HCT116 (cell line): ENCODE data around the gene NT5DC3. TPM values are rescaled to one million over a fixed set of nuclear protein-coding genes. Genes with fewer than 3 reads are reported as not detected.

Experiments used
- ATAC-seq: fragments of 200-7000 bp; cut with Tn5 transposase; 2 replicates; pipeline ENCODE4 v1.9.1; 2020; ENCODE audit warnings: mild to moderate bottlenecking, moderate library complexity
- BruUV-seq: library from RNA; stranded (reverse); fragments of 400-500 nt; replicated peaks from 2 replicates; lab custom pipeline; 2021; lab: Mats Ljungman, UMichigan
- CTCF ChIA-PET: fragments of 300-600 bp; sonication (Branson Sonifier 250); formaldehyde crosslinking; loops from one replicate; lab custom pipeline; 2021; ENCODE audit warnings: antibody characterized with exemption; lab: Charles Lee
- POLR2A ChIA-PET: fragments of 300-600, 350-600 bp; sonication (Branson Sonifier 250); formaldehyde crosslinking; loops from one replicate; lab custom pipeline; 2021; ENCODE audit warnings: antibody characterized with exemption; lab: Charles Lee
- RAD21 ChIA-PET, 2 experiments: fragments of 300-600 bp; sonication (Branson Sonifier 250); formaldehyde crosslinking; loops; one replicate each; lab custom pipeline; 2023; ENCODE audit warnings: low total read pairs in 2 of 2; ENCODE audit not compliant: uncharacterized antibody in 2 of 2, unreplicated experiment in 2 of 2, low non-redundant PET in 1 of 2; lab: Charles Lee
- DNase-seq: peaks from one replicate; pipeline ENCODE4 v3.0.0-alpha.2; 2010; ENCODE audit warnings: low read depth, low spot score
- H2AFZ ChIP-seq: fragments of 200-600 bp; shearing (Covaris generic), sonication (generic); 2 replicates; pipeline ENCODE4 v1.6.1; 2017; ENCODE audit warnings: low read depth, mixed run types, mixed read lengths, antibody characterized with exemption, low read length; ENCODE audit not compliant: poor library complexity, severe bottlenecking
- H3K27ac ChIP-seq: 2 replicates; pipeline ENCODE4 v1.5.1; 2012; ENCODE audit warnings: low read depth, low read length
- H3K27me3 ChIP-seq: fragments of 200-600 bp; sonication (generic); 2 replicates; pipeline ENCODE4 v1.6.1; 2016; ENCODE audit warnings: mixed run types, low read length, mixed read lengths; ENCODE audit not compliant: insufficient read depth
- H3K36me3 ChIP-seq, 2 experiments: fragments of 200-500 bp in 1 of 2; fragments of 200-600 bp in 1 of 2; sonication (Bioruptor generic) in 1 of 2; sonication (generic) in 1 of 2; 2 replicates each; pipeline versions ENCODE4 v1.5.1 to v1.6.1; 2014 to 2016; ENCODE audit warnings: low read length in 2 of 2, inconsistent platforms in 1 of 2, mixed read lengths in 1 of 2, mixed run types in 1 of 2; ENCODE audit not compliant: insufficient read depth in 2 of 2, control insufficient read depth in 1 of 2
- H3K4me1 ChIP-seq, 2 experiments: fragments of 200-600 bp in 1 of 2; sonication (generic) in 1 of 2; 2 replicates each; pipeline versions ENCODE4 v1.5.1 to v1.6.1; 2012 to 2017; ENCODE audit warnings: low read length in 2 of 2, inconsistent platforms in 1 of 2, mild to moderate bottlenecking in 1 of 2, mixed read lengths in 1 of 2, mixed run types in 1 of 2, moderate library complexity in 1 of 2; ENCODE audit not compliant: insufficient read depth in 2 of 2, control insufficient read depth in 1 of 2
- H3K4me2 ChIP-seq: fragments of 200-600 bp; sonication (generic); 2 replicates; pipeline ENCODE4 v1.6.1; 2017; ENCODE audit warnings: mixed run types, low read length, mixed read lengths
- H3K4me3 ChIP-seq, 2 experiments: fragments of 200-600 bp in 1 of 2; sonication (generic) in 1 of 2; replicated peaks in 1 of 2; 2 replicates each; pipeline ENCODE4 v1.5.1; 2011 to 2016; ENCODE audit warnings: low read length in 2 of 2, control low read depth in 1 of 2, low read depth in 1 of 2, mild to moderate bottlenecking in 1 of 2, mixed read lengths in 1 of 2, mixed run types in 1 of 2
- H3K79me2 ChIP-seq: fragments of 200-600 bp; sonication (generic); 2 replicates; pipeline ENCODE4 v1.6.1; 2017; ENCODE audit warnings: mild to moderate bottlenecking, mixed run types, low read length, moderate library complexity, mixed read lengths; ENCODE audit not compliant: insufficient read depth
- H3K9ac ChIP-seq: fragments of 200-600 bp; sonication (generic); 2 replicates; pipeline ENCODE4 v1.6.1; 2016; ENCODE audit warnings: low read length, mixed read lengths
- H3K9me2 ChIP-seq: fragments of 200-600 bp; sonication (generic), shearing (Covaris generic); 2 replicates; pipeline ENCODE4 v1.6.1; 2017; ENCODE audit warnings: mixed run types, mild to moderate bottlenecking, moderate library complexity; ENCODE audit not compliant: insufficient read depth
- H3K9me3 ChIP-seq, 2 experiments: fragments of 200-500 bp in 1 of 2; fragments of 200-600 bp in 1 of 2; sonication (Bioruptor generic) in 1 of 2; sonication (generic) in 1 of 2; 2 replicates each; pipeline ENCODE4 v1.6.1; 2014 to 2017; ENCODE audit warnings: low read length in 2 of 2, mixed read lengths in 2 of 2, inconsistent platforms in 1 of 2, low read depth in 1 of 2, mild to moderate bottlenecking in 1 of 2, mixed run types in 1 of 2, moderate library complexity in 1 of 2; ENCODE audit not compliant: control insufficient read depth in 1 of 2, insufficient read depth in 1 of 2
- H4K20me1 ChIP-seq: fragments of 200-600 bp; sonication (generic), shearing (Covaris generic); 2 replicates; pipeline ENCODE4 v1.6.1; 2017; ENCODE audit warnings: mixed run types, mild to moderate bottlenecking, moderate library complexity; ENCODE audit not compliant: insufficient read depth
- ATF3 ChIP-seq: IDR thresholded peaks from 2 replicates; pipeline ENCODE4 v1.6.1; 2012
- CBX3 ChIP-seq: IDR thresholded peaks from 2 replicates; pipeline ENCODE4 v1.6.1; 2012; ENCODE audit warnings: low read depth
- CEBPB ChIP-seq: IDR thresholded peaks from 2 replicates; pipeline ENCODE4 v1.6.1; 2012; ENCODE audit warnings: low read depth
- CTCF ChIP-seq, 3 experiments: fragments of 200-600 bp in 1 of 3; sonication (generic) in 1 of 3; IDR thresholded peaks in 2 of 3; conservative IDR thresholded peaks in 1 of 3; 2 replicates each; pipeline ENCODE4 v1.5.1; 2012 to 2017; ENCODE audit warnings: low read depth in 2 of 3, low read length in 2 of 3, antibody characterized with exemption in 1 of 3, borderline replicate concordance in 1 of 3, control low read depth in 1 of 3, mild to moderate bottlenecking in 1 of 3, mixed read lengths in 1 of 3, mixed run types in 1 of 3, moderate library complexity in 1 of 3; ENCODE audit not compliant: insufficient read depth in 1 of 3
- EGR1 ChIP-seq: IDR thresholded peaks from 2 replicates; pipeline ENCODE4 v1.6.1; 2012; ENCODE audit warnings: low read depth
- MAX ChIP-seq: IDR thresholded peaks from 2 replicates; pipeline ENCODE4 v1.6.1; 2012
- POLR2A ChIP-seq: IDR thresholded peaks from 2 replicates; pipeline ENCODE4 v1.7.0; 2011; ENCODE audit warnings: borderline replicate concordance; ENCODE audit not compliant: insufficient read depth, insufficient read length; ENCODE audit errors: extremely low read depth
- POLR2AphosphoS5 ChIP-seq: IDR thresholded peaks from 2 replicates; pipeline ENCODE4 v1.6.1; 2011; ENCODE audit warnings: mild to moderate bottlenecking, low read depth, low read length, moderate library complexity
- REST ChIP-seq: IDR thresholded peaks from 2 replicates; pipeline ENCODE4 v1.6.1; 2012; ENCODE audit warnings: low read depth
- SIN3A ChIP-seq: IDR thresholded peaks from 2 replicates; pipeline ENCODE4 v1.6.1; 2012; ENCODE audit warnings: low read depth
- SP1 ChIP-seq: IDR thresholded peaks from 2 replicates; pipeline ENCODE4 v1.6.1; 2012; ENCODE audit warnings: low read depth
- SRF ChIP-seq: IDR thresholded peaks from 2 replicates; pipeline ENCODE4 v1.6.1; 2012; ENCODE audit warnings: low read depth
- TCF7L2 ChIP-seq: IDR thresholded peaks from 2 replicates; pipeline ENCODE4 v1.7.0; 2011; ENCODE audit warnings: borderline replicate concordance, inconsistent platforms; ENCODE audit not compliant: insufficient read depth, insufficient read length; ENCODE audit errors: extremely low read depth
- YY1 ChIP-seq: IDR thresholded peaks from 2 replicates; pipeline ENCODE4 v1.6.1; 2011; ENCODE audit warnings: low read length, low read depth, moderate library complexity, mild to moderate bottlenecking; ENCODE audit not compliant: insufficient replicate concordance; ENCODE audit errors: extremely low read depth
- ZFX ChIP-seq: fragments of 450-650 bp; IDR thresholded peaks from 2 replicates; pipeline ENCODE4 v1.6.1; 2017
- ZNF274 ChIP-seq: fragments of 200-500 bp; sonication (Bioruptor generic); IDR thresholded peaks from 2 replicates; pipeline ENCODE4 v1.6.1; 2014; ENCODE audit warnings: mild to moderate bottlenecking, low read depth, low read length, inconsistent platforms
- intact Hi-C: fragments of 100-400 bp; cut with micrococcal nuclease; formaldehyde crosslinking; loops from 2 replicates; pipeline ENCODE4 v1.10.0; 2022
- total RNA-seq: library from RNA; stranded (reverse); gene quantifications from one replicate; pipeline ENCODE4 v1.2.1, GENCODE V29; 2021; ENCODE audit not compliant: unreplicated experiment
- TF ChIP-seq, protein P1 (sequence below): IDR thresholded peaks from 2 replicates; pipeline ENCODE4 v1.6.1; 2011; ENCODE audit warnings: mild to moderate bottlenecking, low read length, moderate library complexity; ENCODE audit not compliant: insufficient replicate concordance; ENCODE audit errors: extremely low read depth

The NT5DC3 gene
- total RNA-seq, 1 experiment from 2014 or later = 18.7 TPM

DNA sequence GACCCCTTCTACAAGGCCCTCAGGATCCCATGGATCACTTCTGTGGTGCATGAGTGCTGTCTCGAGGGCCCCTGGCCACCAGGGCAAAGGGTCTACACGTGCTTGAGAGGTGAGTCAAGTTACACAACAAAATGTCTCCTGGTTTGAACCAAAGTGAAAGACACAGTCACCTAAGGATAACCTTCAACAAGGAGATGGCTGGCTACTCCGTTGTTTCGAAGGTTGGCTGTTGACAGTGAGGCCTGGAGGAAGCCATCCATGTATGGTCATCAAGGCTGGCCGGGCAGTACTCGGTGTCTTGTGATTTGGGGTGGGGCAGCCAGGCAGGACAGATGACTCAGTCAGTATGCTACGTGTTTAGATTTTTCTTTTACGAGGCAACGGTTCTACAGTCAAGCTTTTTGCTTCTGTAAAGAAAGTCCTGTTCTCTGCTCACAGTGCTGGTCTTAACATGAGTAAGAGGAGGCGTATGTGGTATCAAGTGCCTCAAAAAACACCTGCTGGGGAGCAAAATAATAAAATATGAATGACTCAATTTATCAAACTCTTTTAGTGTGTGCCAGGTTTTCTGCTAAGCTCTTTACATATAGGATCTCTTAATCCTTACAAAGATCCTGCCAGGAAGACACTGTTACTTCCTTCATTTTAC lies 18.0 kb upstream of the NT5DC3 start (continued):
- TF ChIP-seq POLR2AphosphoS5 (peak; percentile 36; the same call in 1 of the 2 replicates), ZFX (no peak), ZNF274 (no peak), CBX3 (peak; percentile 79), POLR2A (no peak)

DNA sequence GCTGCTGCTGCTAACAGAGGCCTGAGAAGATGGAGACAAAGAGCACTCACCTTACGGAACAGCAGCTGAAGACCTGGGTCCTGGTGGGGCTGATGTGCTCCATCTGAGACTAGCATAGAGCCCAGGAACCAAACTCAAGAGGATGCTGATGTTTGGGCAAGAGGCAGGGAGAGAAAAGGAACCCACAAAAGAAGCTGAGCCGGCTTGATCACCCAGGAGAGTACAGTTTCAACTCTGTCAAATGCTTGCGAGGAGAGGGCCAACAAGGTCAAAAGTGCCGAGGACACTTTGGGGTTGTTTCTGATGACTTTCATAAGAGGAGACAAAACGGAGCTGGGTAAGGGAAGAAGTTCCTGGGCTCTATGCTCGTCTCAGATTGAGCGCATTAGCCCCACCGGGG lies 17.3 kb upstream of the NT5DC3 start:
- no peaks in the 10 kb centered on the region for H3K9me2 ChIP-seq
- peaks cover 36 to 37% of the 10 kb centered on the region in 2 experiments for H3K4me1 ChIP-seq
- no TSS peak for BruUV-seq
- ChIA-PET RAD21 (no interaction called here), POLR2A (no interaction called here), CTCF (interaction anchor here (1.0 kb wide), 1 partner anchor 12 kb away, joined by 3 read pairs; no protein-coding TSS in a partner anchor)
- no peaks in the 10 kb centered on the region for H3K9me3 ChIP-seq
- no peaks in the 10 kb centered on the region for H3K27me3 ChIP-seq
- no peak overlapping the region for H2AFZ ChIP-seq
- H3K36me3 ChIP-seq = no peaks in the 10 kb centered on the region
- ATAC-seq (no peak), DNase-seq (no peak)
- H3K27ac ChIP-seq = peak overlapping the region; percentile 58; the same call in 1 of the 2 replicates
- no peaks in the 10 kb centered on the region for H4K20me1 ChIP-seq
- H3K4me3 ChIP-seq = no peak overlapping the region
- peak overlapping the region; percentile 59 for H3K4me2 ChIP-seq
- intact Hi-C loops = no loop called here
- H3K9ac ChIP-seq = no peak overlapping the region
- H3K79me2 ChIP-seq = no peaks in the 10 kb centered on the region
- TF ChIP-seq, protein P1, sequence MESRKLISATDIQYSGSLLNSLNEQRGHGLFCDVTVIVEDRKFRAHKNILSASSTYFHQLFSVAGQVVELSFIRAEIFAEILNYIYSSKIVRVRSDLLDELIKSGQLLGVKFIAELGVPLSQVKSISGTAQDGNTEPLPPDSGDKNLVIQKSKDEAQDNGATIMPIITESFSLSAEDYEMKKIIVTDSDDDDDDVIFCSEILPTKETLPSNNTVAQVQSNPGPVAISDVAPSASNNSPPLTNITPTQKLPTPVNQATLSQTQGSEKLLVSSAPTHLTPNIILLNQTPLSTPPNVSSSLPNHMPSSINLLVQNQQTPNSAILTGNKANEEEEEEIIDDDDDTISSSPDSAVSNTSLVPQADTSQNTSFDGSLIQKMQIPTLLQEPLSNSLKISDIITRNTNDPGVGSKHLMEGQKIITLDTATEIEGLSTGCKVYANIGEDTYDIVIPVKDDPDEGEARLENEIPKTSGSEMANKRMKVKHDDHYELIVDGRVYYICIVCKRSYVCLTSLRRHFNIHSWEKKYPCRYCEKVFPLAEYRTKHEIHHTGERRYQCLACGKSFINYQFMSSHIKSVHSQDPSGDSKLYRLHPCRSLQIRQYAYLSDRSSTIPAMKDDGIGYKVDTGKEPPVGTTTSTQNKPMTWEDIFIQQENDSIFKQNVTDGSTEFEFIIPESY = no peak
- no peak for TF ChIP-seq TCF7L2
- TF ChIP-seq REST = no peak
- no peak for TF ChIP-seq CEBPB
- TF ChIP-seq MAX = no peak
- no peak for TF ChIP-seq EGR1
- TF ChIP-seq SRF = no peak
- no peak for TF ChIP-seq SP1
- TF ChIP-seq CTCF (IDR thresholded peaks at IDR 0.05 in 2 of 3, conservative IDR thresholded peaks at IDR 0.05 in 1 of 3; ENCODE audit: borderline replicate concordance in 1 of 3, insufficient read depth in 1 of 3, low read depth in 2 of 3, low read length in 2 of 3) = no peak
- no peak for TF ChIP-seq ZFX
- no peak for TF ChIP-seq ATF3
- TF ChIP-seq POLR2A = no peak
- TF ChIP-seq SIN3A = no peak
- no peak for TF ChIP-seq YY1
